Activated T-cell treated with anti-CD3 and anti-CD28 coated beads, Interleukin-2, amount 50 U/mL, for 72 hours (primary cell): ENCODE results near the gene COX10. TPM values are rescaled to one million over a fixed set of nuclear protein-coding genes. Genes with fewer than 3 reads are reported as not detected.

ENCODE experiments used
- ATAC-seq, 2 donors: fragments of 150-1000 bp; cut with Tn5 transposase; replicated peaks in 1 of 2; 2 replicates each; pipeline ENCODE4 v1.10.0; 2021; ENCODE audit warnings: moderate library complexity in 2 of 2, mild to moderate bottlenecking in 1 of 2
- DNase-seq, 2 donors: peaks; one replicate each; pipeline ENCODE4 v3.0.0; 2021 to 2022; ENCODE audit warnings: mixed read lengths in 1 of 2
- H3K27ac Mint-ChIP-seq: one replicate; pipeline ENCODE4 v1.8.0; 2022; ENCODE audit warnings: mild to moderate bottlenecking, moderate library complexity, mixed read lengths
- H3K27me3 Mint-ChIP-seq: one replicate; pipeline ENCODE4 v1.8.0; 2022; ENCODE audit warnings: low read depth, mixed read lengths
- H3K36me3 Mint-ChIP-seq, 2 donors: one replicate each; pipeline ENCODE4 v1.8.0; 2022; ENCODE audit warnings: mixed read lengths in 2 of 2, mild to moderate bottlenecking in 1 of 2; ENCODE audit not compliant: insufficient read depth in 2 of 2
- H3K4me1 Mint-ChIP-seq: one replicate; pipeline ENCODE4 v1.8.0; 2022; ENCODE audit warnings: low read depth, mixed read lengths
- H3K4me3 Mint-ChIP-seq, 2 donors: one replicate each; pipeline ENCODE4 v1.8.0; 2022; ENCODE audit warnings: mild to moderate bottlenecking in 2 of 2, mixed read lengths in 2 of 2, moderate library complexity in 2 of 2
- H3K9me3 Mint-ChIP-seq, 2 donors: one replicate each; pipeline ENCODE4 v1.8.0; 2022; ENCODE audit warnings: mixed read lengths in 2 of 2
- total RNA-seq, 2 donors: library from RNA; stranded (reverse); gene quantifications; one replicate each; pipeline ENCODE4 v1.2.3, GENCODE V29; 2022

Gene COX10
- total RNA-seq, 2 donors from 2014 or later = 30.7 to 31.5 TPM

GRCh38 chr17:14082848-14083247 is 13.5 kb downstream of the COX10 start:
- DNase-seq = no peak
- Mint-ChIP-seq H3K27me3 (no peaks in the 10 kb centered on the region), H3K4me1 (peaks cover 30% of the 10 kb centered on the region), H3K27ac (no peak overlapping the region), H3K9me3 (no peaks in the 10 kb centered on the region), H3K4me3 (no peak overlapping the region), H3K36me3 (peaks cover 12 to 39% of the 10 kb centered on the region in 2 donors)
- ATAC-seq = no peak

DNA sequence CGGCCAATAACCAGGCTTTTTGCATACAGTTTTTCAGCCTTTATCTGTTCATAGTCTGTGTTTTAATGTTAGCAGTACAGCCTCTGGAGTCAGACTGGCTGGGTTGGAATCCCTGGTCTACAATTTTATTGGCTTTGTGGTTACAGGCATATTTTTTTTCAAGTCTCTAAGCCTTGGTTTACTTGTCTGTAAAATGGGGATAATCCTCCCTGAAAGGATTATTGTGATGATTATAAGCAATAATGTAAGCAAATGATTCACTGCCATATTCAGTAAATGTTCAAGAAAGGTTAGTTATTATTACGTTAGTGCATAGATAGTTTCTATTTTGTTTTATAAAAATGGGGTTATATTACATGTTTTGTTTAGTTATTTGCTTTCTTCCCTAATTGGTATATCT is 15.7 kb downstream of the COX10 start:
- peaks cover 7 to 29% of the 10 kb centered on the region in 2 donors for H3K36me3 Mint-ChIP-seq
- H3K27me3 Mint-ChIP-seq = no peaks in the 10 kb centered on the region
- H3K4me1 Mint-ChIP-seq = peaks cover 32% of the 10 kb centered on the region
- ATAC-seq (no peak), DNase-seq (no peak)
- H3K27ac Mint-ChIP-seq = no peak overlapping the region
- H3K4me3 Mint-ChIP-seq = no peak overlapping the region
- no peaks in the 10 kb centered on the region for H3K9me3 Mint-ChIP-seq

DNA sequence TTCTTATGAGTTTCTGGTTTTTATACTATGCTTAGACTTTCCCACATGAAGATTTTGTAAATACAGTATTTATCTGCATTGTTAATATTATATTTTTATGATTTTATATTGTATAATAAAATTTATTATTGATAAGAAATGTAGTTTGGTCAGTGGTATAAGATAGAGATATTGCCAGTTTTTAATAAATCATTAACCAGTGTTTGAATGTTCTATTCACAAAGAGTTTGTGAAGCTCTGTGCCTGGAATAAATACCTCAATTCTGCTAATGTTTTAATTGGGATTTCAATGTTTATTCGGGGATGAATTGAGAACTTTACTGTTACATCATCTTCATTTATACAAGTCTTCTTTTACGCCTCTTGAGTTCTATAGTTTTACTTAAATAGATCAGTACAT is 16.9 kb downstream of the COX10 start:
- ATAC-seq = no peak
- Mint-ChIP-seq H3K27ac (no peak overlapping the region), H3K27me3 (no peaks in the 10 kb centered on the region), H3K4me3 (no peak overlapping the region), H3K4me1 (peaks cover 30% of the 10 kb centered on the region), H3K9me3 (no peaks in the 10 kb centered on the region), H3K36me3 (peaks cover 5 to 23% of the 10 kb centered on the region in 2 donors)
- DNase-seq = no peak

DNA sequence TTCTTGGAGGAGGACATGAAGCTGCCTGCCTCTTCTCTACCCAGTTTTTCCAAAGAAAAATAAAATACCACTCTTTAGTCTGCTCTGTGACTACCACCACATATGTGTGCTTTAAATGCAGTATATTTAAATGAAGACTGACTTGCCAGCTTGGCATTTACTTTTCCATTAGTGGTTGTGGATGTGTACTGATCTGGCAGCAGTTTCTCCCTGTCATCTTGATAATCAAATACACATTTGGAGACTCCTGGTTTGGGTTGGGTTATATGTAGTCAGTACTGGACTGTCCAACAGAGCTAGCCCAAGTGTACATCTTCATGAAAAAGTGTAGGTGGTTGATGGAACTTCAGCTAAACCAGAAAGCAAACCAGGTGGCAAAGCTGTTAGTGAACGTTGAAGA is 19.9 kb downstream of the COX10 start:
- ATAC-seq (no peak), DNase-seq (no peak)
- Mint-ChIP-seq H3K27me3 (no peaks in the 10 kb centered on the region), H3K36me3 (peaks cover 1 to 16% of the 10 kb centered on the region in 2 donors), H3K27ac (peak overlapping the region; percentile 19), H3K4me1 (peaks cover 40% of the 10 kb centered on the region), H3K9me3 (no peaks in the 10 kb centered on the region), H3K4me3 (no peak overlapping the region)

DNA sequence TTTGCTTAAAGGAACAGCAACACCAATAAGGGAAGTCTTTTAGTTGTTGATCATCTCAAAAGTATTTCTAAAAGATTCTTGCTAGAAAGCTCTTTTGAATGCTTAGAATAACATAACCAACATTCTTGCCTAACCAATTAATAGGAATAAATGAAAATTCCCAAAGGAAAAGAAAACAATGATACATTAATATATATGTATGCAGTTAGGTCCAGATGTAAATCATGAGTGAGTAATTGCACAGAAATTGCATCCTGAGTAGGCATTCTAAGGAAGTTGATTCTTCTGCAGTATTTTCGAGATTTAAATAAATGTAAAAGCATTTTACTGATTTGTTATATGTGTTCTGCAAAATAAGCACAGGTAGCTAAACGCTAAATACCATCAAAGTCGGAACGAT is 22.1 kb downstream of the COX10 start:
- no peak for ATAC-seq
- no peaks in the 10 kb centered on the region for H3K9me3 Mint-ChIP-seq
- no peak overlapping the region for H3K27ac Mint-ChIP-seq
- no peak for DNase-seq
- peaks cover 40% of the 10 kb centered on the region for H3K4me1 Mint-ChIP-seq
- peaks cover 1 to 16% of the 10 kb centered on the region in 2 donors for H3K36me3 Mint-ChIP-seq
- no peak overlapping the region for H3K4me3 Mint-ChIP-seq
- no peaks in the 10 kb centered on the region for H3K27me3 Mint-ChIP-seq

DNA sequence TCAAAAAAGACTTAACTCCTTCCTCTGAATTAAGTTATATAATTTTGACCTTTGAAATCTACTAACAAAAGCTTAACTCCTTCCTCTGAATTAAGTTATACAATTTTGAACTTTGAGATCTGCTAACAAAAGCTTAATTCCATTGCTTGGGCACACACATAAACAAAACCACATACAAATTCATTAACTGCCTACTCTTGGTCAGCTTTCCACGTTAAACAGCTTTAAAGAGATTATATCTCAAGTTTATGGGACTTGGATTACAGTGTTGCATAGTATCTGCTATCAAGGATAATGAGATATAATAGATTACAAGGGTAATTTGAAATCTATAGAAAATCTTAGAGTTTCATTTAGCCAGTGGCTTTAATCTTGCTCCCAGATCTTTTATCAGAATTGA is 23.5 kb downstream of the COX10 start:
- Mint-ChIP-seq H3K36me3 (peaks cover 0 to 4% of the 10 kb centered on the region in 2 donors), H3K4me1 (peaks cover 33% of the 10 kb centered on the region), H3K27me3 (no peaks in the 10 kb centered on the region), H3K4me3 (no peak overlapping the region), H3K27ac (no peak overlapping the region), H3K9me3 (no peaks in the 10 kb centered on the region)
- DNase-seq (no peak), ATAC-seq (no peak)

DNA sequence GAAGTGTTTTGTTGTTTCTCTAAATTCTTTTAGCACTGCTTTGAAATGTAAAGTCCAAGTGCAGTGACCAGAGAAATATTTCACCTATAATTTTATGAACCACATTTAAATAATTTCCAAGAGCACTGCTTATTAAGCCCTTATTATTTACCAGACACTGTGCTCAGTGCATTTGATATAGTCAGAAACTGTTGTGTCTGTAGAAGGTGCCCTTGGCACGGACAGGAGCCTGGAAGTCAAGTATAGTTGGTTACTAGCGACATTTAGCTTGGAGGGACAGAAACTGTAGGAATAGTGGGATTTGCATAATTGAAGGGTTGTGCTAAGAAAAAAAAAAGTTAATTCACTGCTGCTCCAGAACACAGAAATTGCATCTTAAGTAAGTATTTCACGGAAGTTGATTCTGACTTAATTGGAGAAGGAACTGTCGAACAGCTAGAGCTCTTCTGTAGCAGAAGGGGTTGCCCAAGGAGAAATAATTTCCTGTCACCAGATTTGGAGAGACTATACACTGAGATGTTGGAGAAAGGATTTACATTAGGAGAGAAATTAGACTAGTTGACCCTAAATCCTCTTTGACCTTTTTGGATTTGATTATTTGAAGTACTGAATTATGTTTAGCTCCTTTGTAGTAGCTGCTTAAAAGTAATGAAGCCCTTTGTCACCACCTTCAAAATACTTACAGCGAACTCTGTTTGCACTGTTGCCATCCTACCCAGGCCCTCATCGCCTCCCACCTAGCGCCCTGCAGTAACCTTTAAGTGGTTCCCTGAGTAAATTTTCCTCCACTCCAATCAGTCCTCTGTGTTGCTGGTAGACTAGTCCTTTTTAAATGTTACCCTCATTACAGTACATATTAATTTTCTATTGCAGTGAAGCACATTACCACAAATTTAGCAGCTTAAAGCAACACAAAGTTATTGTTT is 25.6 kb downstream of the COX10 start:
- H3K4me1 Mint-ChIP-seq = peaks cover 22% of the 10 kb centered on the region
- no peaks in the 10 kb centered on the region for H3K27me3 Mint-ChIP-seq
- DNase-seq = no peak
- H3K9me3 Mint-ChIP-seq = no peaks in the 10 kb centered on the region
- no peak for ATAC-seq
- no peak overlapping the region for H3K4me3 Mint-ChIP-seq
- no peak overlapping the region for H3K27ac Mint-ChIP-seq
- peaks cover 0 to 4% of the 10 kb centered on the region in 2 donors for H3K36me3 Mint-ChIP-seq

DNA sequence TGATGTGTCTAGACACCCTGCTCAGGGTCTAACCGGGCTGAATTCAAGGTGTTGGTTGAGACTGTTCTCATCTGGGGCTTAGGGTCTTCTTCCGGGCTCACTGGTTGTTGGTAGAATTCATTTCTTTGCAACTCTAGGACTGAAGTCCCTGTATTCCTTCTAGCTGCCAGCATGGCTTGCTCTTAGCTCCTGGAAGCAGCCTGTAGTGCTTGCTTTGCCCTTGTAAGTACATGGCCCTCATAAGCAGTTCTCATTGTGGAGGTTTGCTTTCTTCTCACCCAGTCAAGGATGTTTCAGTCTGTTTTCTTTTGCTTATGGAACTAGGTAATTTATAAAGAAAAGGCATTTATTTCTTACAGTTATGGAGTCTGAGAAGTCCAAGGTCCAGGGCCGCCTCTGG is 26.3 kb downstream of the COX10 start:
- DNase-seq (no peak), ATAC-seq (no peak)
- peaks cover 21% of the 10 kb centered on the region for H3K4me1 Mint-ChIP-seq
- H3K27me3 Mint-ChIP-seq = no peaks in the 10 kb centered on the region
- no peak overlapping the region for H3K4me3 Mint-ChIP-seq
- H3K36me3 Mint-ChIP-seq = peaks cover 0 to 4% of the 10 kb centered on the region in 2 donors
- no peaks in the 10 kb centered on the region for H3K9me3 Mint-ChIP-seq
- H3K27ac Mint-ChIP-seq = no peak overlapping the region

DNA sequence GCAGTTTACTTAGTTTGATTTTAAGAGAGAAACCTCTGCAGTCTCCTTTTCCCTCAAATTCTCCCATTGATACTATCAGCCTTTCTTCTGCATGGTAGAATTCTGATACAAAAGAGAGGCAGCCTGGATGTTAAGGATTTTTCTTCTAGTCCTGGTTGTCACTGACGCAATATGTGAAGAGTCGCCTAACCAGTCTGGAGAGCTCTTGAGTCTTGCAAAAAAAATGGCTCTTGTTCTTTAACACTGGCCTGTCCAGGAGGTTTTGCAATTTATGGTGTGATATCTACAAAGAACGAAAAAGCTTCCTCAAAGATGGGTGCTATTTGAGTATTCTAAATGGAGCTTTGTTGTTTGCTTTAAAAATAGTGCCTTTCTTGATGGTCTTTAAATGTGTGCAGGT is 28.9 kb downstream of the COX10 start:
- DNase-seq = no peak
- Mint-ChIP-seq H3K27me3 (no peaks in the 10 kb centered on the region), H3K36me3 (peaks cover 0 to 2% of the 10 kb centered on the region in 2 donors), H3K4me1 (peaks cover 5% of the 10 kb centered on the region), H3K9me3 (no peaks in the 10 kb centered on the region), H3K4me3 (no peak overlapping the region), H3K27ac (no peak overlapping the region)
- no peak for ATAC-seq

DNA sequence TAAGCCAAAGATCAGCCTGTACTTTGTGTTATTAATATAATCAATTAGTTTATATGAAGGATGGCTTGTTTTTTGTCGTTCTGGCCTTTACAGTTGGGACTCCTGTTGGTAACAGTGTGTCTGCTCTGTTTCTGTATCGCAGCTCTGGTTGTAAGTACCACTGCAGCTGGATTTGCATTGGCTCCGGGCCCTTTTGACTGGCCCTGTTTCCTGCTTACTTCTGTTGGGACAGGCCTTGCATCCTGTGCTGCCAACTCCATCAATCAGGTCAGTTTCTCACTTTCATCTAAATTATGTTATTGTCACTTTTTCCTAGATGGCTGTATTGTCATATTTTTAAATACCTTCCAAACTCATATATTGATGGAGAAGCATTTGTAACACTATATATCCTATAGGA is 32.7 kb downstream of the COX10 start:
- ATAC-seq (no peak), DNase-seq (no peak)
- Mint-ChIP-seq H3K4me1 (no peaks in the 10 kb centered on the region), H3K9me3 (no peaks in the 10 kb centered on the region), H3K4me3 (no peak overlapping the region), H3K36me3 (peaks cover 4 to 6% of the 10 kb centered on the region in 2 donors), H3K27me3 (no peaks in the 10 kb centered on the region), H3K27ac (no peak overlapping the region)

GRCh38 chr17:14103836-14104235 is 34.5 kb downstream of the COX10 start:
- Mint-ChIP-seq H3K27ac (no peak overlapping the region), H3K4me1 (peaks cover 16% of the 10 kb centered on the region), H3K36me3 (peaks cover 9 to 12% of the 10 kb centered on the region in 2 donors), H3K27me3 (no peaks in the 10 kb centered on the region), H3K9me3 (no peaks in the 10 kb centered on the region), H3K4me3 (no peak overlapping the region)
- DNase-seq (no peak), ATAC-seq (no peak)

- no peak for DNase-seq
- Mint-ChIP-seq H3K36me3 (peaks cover 9 to 12% of the 10 kb centered on the region in 2 donors), H3K4me3 (no peak overlapping the region), H3K27ac (no peak overlapping the region), H3K27me3 (no peaks in the 10 kb centered on the region), H3K9me3 (no peaks in the 10 kb centered on the region), H3K4me1 (peaks cover 17% of the 10 kb centered on the region)
- ATAC-seq = no peak
Measured at GRCh38 chr17:14104734-14105133, 35.4 kb downstream of the COX10 start.

- DNase-seq (no peak), ATAC-seq (peak; percentile 58 to 66)
- Mint-ChIP-seq H3K4me1 (peaks cover 30% of the 10 kb centered on the region), H3K36me3 (peaks cover 7 to 12% of the 10 kb centered on the region in 2 donors), H3K4me3 (peak overlapping the region in 1 of 2 donors; percentile 67), H3K27me3 (no peaks in the 10 kb centered on the region), H3K9me3 (no peaks in the 10 kb centered on the region), H3K27ac (peak overlapping the region; percentile 61)
Measured at GRCh38 chr17:14107889-14108288, 38.6 kb downstream of the COX10 start.

DNA sequence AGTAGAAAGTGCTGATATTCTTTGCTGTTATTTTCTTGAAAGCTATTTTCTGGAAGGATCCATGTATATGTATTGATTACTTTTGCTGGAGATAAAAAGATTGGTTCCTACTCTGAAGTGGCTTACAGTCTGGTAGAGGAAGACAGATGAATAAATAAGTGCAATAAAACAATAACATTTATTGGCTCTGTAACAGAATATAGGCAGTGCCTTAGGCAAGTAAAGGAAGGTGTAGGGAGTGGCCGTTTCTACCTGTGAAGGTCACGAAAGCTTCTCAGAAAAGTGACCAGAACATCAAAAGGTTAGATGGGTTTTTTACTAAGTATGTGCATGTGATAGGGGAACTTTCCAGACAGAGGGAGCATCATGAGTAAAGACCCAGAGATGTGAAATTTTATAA is 43.1 kb downstream of the COX10 start:
- DNase-seq = no peak
- Mint-ChIP-seq H3K4me1 (peaks cover 63% of the 10 kb centered on the region), H3K27me3 (no peaks in the 10 kb centered on the region), H3K27ac (peak overlapping the region; percentile 82), H3K9me3 (no peaks in the 10 kb centered on the region), H3K4me3 (peak overlapping the region in 1 of 2 donors; percentile 20), H3K36me3 (peaks cover 9 to 23% of the 10 kb centered on the region in 2 donors)
- ATAC-seq = no peak
